PC-3 (cell line): ENCODE data around the gene MLEC.

Experiments
- EZH2 ChIP-seq: fragments of 300-600 bp; sonication (generic); IDR thresholded peaks from one replicate; pipeline ENCODE4 v1.6.1; 2017; ENCODE audit warnings: antibody characterized with exemption, mild to moderate bottlenecking, low read length; ENCODE audit not compliant: unreplicated experiment
- TF ChIP-seq, protein P1 (sequence below): fragments of 300-600 bp; sonication (generic); conservative IDR thresholded peaks from 2 replicates; pipeline ENCODE4 v1.5.1; 2017; ENCODE audit warnings: antibody characterized with exemption, low read depth, mild to moderate bottlenecking, low read length

DNA sequence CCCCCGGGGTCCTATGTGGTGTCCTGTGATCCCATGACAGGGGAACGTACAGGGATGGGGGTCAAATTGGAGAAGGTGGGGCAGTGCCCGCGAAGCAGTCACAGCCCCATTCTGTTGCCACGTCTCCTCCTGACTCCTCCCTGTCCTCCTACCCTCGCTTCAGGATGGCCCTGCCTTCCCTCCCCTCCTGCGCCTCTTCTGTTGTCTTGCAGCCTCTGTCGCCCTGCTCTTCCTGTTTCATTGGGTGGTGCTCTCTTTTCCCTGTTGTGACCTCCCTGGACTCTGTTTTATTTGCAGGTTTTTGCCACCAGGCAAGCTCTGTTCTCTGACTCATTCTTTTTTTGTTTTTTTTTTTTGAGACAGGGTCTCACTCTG lies 27.8 kb upstream of the MLEC start:
- TF ChIP-seq, protein P1, sequence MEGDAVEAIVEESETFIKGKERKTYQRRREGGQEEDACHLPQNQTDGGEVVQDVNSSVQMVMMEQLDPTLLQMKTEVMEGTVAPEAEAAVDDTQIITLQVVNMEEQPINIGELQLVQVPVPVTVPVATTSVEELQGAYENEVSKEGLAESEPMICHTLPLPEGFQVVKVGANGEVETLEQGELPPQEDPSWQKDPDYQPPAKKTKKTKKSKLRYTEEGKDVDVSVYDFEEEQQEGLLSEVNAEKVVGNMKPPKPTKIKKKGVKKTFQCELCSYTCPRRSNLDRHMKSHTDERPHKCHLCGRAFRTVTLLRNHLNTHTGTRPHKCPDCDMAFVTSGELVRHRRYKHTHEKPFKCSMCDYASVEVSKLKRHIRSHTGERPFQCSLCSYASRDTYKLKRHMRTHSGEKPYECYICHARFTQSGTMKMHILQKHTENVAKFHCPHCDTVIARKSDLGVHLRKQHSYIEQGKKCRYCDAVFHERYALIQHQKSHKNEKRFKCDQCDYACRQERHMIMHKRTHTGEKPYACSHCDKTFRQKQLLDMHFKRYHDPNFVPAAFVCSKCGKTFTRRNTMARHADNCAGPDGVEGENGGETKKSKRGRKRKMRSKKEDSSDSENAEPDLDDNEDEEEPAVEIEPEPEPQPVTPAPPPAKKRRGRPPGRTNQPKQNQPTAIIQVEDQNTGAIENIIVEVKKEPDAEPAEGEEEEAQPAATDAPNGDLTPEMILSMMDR, result no peak
- no peak for TF ChIP-seq EZH2
